Measurements from ENCODE around the gene IRF2BP1. TPM values are rescaled to one million over a fixed set of nuclear protein-coding genes. Genes with fewer than 3 reads are reported as not detected.

Gene IRF2BP1
- total and polyA plus RNA-seq, 2 of the 13 experiments (the other 11 are each of a cell fraction or from before 2014, with no cell fraction given): 4.3 to 14.3 TPM

DNA sequence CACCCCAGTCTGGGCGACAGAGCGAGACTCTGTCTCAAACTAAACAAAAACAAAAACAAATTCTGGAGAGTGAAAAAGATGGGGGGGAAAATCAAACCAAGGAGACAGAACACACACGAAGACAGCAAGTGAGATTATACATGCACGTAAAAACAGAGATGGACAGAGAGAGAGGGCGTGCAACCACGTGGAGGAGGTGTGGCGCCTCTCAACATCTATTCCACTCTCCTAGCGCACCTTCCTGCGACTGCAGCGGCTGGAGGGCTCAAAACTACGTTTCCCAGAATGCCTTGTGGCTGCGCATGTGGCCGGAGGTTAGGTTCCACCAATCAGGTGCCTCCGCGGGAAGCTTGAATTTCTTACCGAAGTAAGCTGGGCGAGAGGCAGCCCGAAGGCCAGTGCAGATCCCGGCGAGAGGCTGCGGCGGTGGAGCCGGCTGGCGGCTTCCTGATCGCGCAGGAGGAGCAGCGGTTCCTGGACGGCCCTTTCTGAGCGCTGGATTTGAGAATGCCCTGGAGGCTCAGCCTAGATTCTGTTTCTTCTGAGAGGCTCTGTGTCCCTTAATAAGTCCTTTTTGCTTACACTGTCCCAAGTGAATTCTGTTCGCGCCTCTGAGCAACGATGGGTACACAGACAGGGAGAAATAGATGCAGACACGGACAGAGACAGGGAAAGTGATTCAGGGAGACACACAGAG, 41.8 kb upstream of the IRF2BP1 start (continued):
- TF ChIP-seq FUBP1 (CRISPR knock-in tag; IDR thresholded peaks at IDR 0.05; ENCODE audit: borderline replicate concordance): no peak
- no peak for TF ChIP-seq ZNF674 (CRISPR knock-in tag; IDR thresholded peaks at IDR 0.05; ENCODE audit: low read depth)
- TF ChIP-seq ZNF138 (CRISPR knock-in tag; IDR thresholded peaks at IDR 0.05; ENCODE audit: low read depth): no peak
- TF ChIP-seq ZNF839 (CRISPR knock-in tag; IDR thresholded peaks at IDR 0.05; ENCODE audit: borderline replicate concordance): no peak
- TF ChIP-seq ZNF335 (CRISPR knock-in tag; IDR thresholded peaks at IDR 0.05): 0 out of 2 replicates have a peak, but pooled peaks have one; percentile 24
- no peak for TF ChIP-seq ZNF619 (CRISPR knock-in tag; IDR thresholded peaks at IDR 0.05)
- peak; percentile 79 for TF ChIP-seq MXD4 (CRISPR knock-in tag; IDR thresholded peaks at IDR 0.05)
- TF ChIP-seq, protein P1, sequence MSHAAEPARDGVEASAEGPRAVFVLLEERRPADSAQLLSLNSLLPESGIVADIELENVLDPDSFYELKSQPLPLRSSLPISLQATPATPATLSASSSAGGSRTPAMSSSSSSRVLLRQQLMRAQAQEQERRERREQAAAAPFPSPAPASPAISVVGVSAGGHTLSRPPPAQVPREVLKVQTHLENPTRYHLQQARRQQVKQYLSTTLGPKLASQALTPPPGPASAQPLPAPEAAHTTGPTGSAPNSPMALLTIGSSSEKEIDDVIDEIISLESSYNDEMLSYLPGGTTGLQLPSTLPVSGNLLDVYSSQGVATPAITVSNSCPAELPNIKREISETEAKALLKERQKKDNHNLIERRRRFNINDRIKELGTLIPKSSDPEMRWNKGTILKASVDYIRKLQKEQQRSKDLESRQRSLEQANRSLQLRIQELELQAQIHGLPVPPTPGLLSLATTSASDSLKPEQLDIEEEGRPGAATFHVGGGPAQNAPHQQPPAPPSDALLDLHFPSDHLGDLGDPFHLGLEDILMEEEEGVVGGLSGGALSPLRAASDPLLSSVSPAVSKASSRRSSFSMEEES (CRISPR knock-in tag; IDR thresholded peaks at IDR 0.05): peak; percentile 84
- no peak for TF ChIP-seq ZNF382 (CRISPR knock-in tag; IDR thresholded peaks at IDR 0.05; ENCODE audit: borderline replicate concordance)
- TF ChIP-seq SRF (IDR thresholded peaks at IDR 0.05; ENCODE audit: low read depth, low read length): no peak
- TF ChIP-seq DRAP1 (CRISPR knock-in tag; IDR thresholded peaks at IDR 0.05): peak; percentile 63; the same call in 1 of the 2 replicates
- no peak for TF ChIP-seq NPAS2 (CRISPR knock-in tag; IDR thresholded peaks at IDR 0.05; ENCODE audit: borderline replicate concordance)
- no peak for TF ChIP-seq MED13 (CRISPR knock-in tag; IDR thresholded peaks at IDR 0.05)
- peak; percentile 74 for TF ChIP-seq TARDBP (CRISPR knock-in tag; IDR thresholded peaks at IDR 0.05)
- TF ChIP-seq TOE1 (CRISPR knock-in tag; IDR thresholded peaks at IDR 0.05): no peak
- no peak for TF ChIP-seq ZNF567 (CRISPR knock-in tag; IDR thresholded peaks at IDR 0.05; ENCODE audit: borderline replicate concordance)
- peak; percentile 98 for TF ChIP-seq SAP130 (CRISPR knock-in tag; IDR thresholded peaks at IDR 0.05; ENCODE audit: low read depth)
- TF ChIP-seq, protein P2, sequence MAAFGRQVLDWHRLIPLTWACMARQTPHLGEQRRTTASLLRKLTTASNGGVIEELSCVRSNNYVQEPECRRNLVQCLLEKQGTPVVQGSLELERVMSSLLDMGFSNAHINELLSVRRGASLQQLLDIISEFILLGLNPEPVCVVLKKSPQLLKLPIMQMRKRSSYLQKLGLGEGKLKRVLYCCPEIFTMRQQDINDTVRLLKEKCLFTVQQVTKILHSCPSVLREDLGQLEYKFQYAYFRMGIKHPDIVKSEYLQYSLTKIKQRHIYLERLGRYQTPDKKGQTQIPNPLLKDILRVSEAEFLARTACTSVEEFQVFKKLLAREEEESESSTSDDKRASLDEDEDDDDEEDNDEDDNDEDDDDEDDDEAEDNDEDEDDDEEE (CRISPR knock-in tag; IDR thresholded peaks at IDR 0.05): no peak
- TF ChIP-seq HOXD1 (CRISPR knock-in tag; IDR thresholded peaks at IDR 0.05): 0 out of 2 replicates have a peak, but pooled peaks have one; percentile 39
- TF ChIP-seq KLF12 (CRISPR knock-in tag; IDR thresholded peaks at IDR 0.05; ENCODE audit: borderline replicate concordance): no peak
- peak; percentile 54; the same call in 1 of the 2 replicates for TF ChIP-seq E2F2 (CRISPR knock-in tag; IDR thresholded peaks at IDR 0.05; ENCODE audit: borderline replicate concordance)
- TF ChIP-seq TBL1XR1 (IDR thresholded peaks at IDR 0.05; ENCODE audit: borderline replicate concordance, low read length, partially characterized antibody): peak; percentile 62
- TF ChIP-seq KLF16 (CRISPR knock-in tag; IDR thresholded peaks at IDR 0.05): 0 out of 4 replicates have a peak, but pooled peaks of 1 of the 2 experiments have one; percentile 33
- no peak; the same call in 1 of the 2 replicates for TF ChIP-seq ZNF589 (CRISPR knock-in tag; conservative IDR thresholded peaks at IDR 0.05)

All from HepG2 (cell line).